Measurements from ENCODE around the gene MSH3.

- TF ChIP-seq, protein P1, sequence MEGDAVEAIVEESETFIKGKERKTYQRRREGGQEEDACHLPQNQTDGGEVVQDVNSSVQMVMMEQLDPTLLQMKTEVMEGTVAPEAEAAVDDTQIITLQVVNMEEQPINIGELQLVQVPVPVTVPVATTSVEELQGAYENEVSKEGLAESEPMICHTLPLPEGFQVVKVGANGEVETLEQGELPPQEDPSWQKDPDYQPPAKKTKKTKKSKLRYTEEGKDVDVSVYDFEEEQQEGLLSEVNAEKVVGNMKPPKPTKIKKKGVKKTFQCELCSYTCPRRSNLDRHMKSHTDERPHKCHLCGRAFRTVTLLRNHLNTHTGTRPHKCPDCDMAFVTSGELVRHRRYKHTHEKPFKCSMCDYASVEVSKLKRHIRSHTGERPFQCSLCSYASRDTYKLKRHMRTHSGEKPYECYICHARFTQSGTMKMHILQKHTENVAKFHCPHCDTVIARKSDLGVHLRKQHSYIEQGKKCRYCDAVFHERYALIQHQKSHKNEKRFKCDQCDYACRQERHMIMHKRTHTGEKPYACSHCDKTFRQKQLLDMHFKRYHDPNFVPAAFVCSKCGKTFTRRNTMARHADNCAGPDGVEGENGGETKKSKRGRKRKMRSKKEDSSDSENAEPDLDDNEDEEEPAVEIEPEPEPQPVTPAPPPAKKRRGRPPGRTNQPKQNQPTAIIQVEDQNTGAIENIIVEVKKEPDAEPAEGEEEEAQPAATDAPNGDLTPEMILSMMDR (IDR thresholded peaks at IDR 0.05), result no peak
- no peak for TF ChIP-seq POLR2A (IDR thresholded peaks at IDR 0.05)
Measured at GRCh38 chr5:80915716-80916115, 261.3 kb downstream of the MSH3 start.

Data from testis (tissue), 2 donors.